HEK293 (cell line): Measurements from ENCODE around the gene KAT2B.

Experiments
- MEIS1 ChIP-seq: sonication (generic); formaldehyde crosslinking; IDR thresholded peaks from 2 replicates; pipeline ENCODE4 v1.8.1; 2022; ENCODE audit warnings: missing genetic modification reagents, mild to moderate bottlenecking, borderline replicate concordance
- PBX3 ChIP-seq: sonication (generic); formaldehyde crosslinking; IDR thresholded peaks from 2 replicates; pipeline ENCODE4 v1.8.1; 2022; ENCODE audit warnings: mild to moderate bottlenecking, moderate library complexity, missing genetic modification reagents
- PRDM10 ChIP-seq: fragments of 450-650 bp; formaldehyde crosslinking; IDR thresholded peaks from 2 replicates; pipeline ENCODE4 v1.5.1; 2016; ENCODE audit warnings: missing biosample characterization, missing genetic modification characterization
- RBAK ChIP-seq: fragments of 450-650 bp; formaldehyde crosslinking; IDR thresholded peaks from 2 replicates; pipeline ENCODE4 v1.5.1; 2016; ENCODE audit warnings: missing biosample characterization, missing genetic modification characterization
- SCRT1 ChIP-seq: fragments of 450-650 bp; formaldehyde crosslinking; IDR thresholded peaks from 2 replicates; pipeline ENCODE4 v1.5.1; 2016; ENCODE audit warnings: missing biosample characterization, missing genetic modification characterization, borderline replicate concordance
- ZBTB20 ChIP-seq: fragments of 450-650 bp; formaldehyde crosslinking; IDR thresholded peaks from 2 replicates; pipeline ENCODE4 v1.5.1; 2016; ENCODE audit warnings: missing biosample characterization, missing genetic modification characterization
- ZEB2 ChIP-seq: fragments of 450-650 bp; formaldehyde crosslinking; IDR thresholded peaks from 2 replicates; pipeline ENCODE4 v1.5.1; 2016; ENCODE audit warnings: missing biosample characterization, missing genetic modification characterization
- ZNF138 ChIP-seq: fragments of 450-650 bp; formaldehyde crosslinking; IDR thresholded peaks from 2 replicates; pipeline ENCODE4 v1.5.1; 2016; ENCODE audit warnings: missing biosample characterization, missing genetic modification characterization, borderline replicate concordance
- ZNF174 ChIP-seq: fragments of 450-650 bp; formaldehyde crosslinking; IDR thresholded peaks from 2 replicates; pipeline ENCODE4 v1.5.0; 2017; ENCODE audit warnings: missing biosample characterization, mild to moderate bottlenecking, missing genetic modification characterization
- ZNF214 ChIP-seq: fragments of 450-650 bp; formaldehyde crosslinking; IDR thresholded peaks from 2 replicates; pipeline ENCODE4 v1.5.1; 2017; ENCODE audit warnings: missing biosample characterization, mild to moderate bottlenecking, missing genetic modification characterization, borderline replicate concordance
- ZNF274 ChIP-seq, 2 experiments: fragments of 200-500 bp in 1 of 2; fragments of 450-650 bp in 1 of 2; sonication (Bioruptor generic) in 1 of 2; formaldehyde crosslinking in 1 of 2; IDR thresholded peaks; 2 replicates each; pipeline versions ENCODE4 v1.5.1 to v1.6.1; 2014 to 2016; ENCODE audit warnings: borderline replicate concordance in 1 of 2, inconsistent platforms in 1 of 2, low read length in 1 of 2, missing biosample characterization in 1 of 2, missing genetic modification characterization in 1 of 2
- ZNF324 ChIP-seq: fragments of 450-650 bp; formaldehyde crosslinking; IDR thresholded peaks from 2 replicates; pipeline ENCODE4 v1.5.1; 2016; ENCODE audit warnings: missing biosample characterization, missing genetic modification characterization
- ZNF354C ChIP-seq: fragments of 450-650 bp; formaldehyde crosslinking; IDR thresholded peaks from 2 replicates; pipeline ENCODE4 v1.5.1; 2016; ENCODE audit warnings: missing biosample characterization, missing genetic modification characterization, low read depth, borderline replicate concordance
- ZNF37A ChIP-seq: fragments of 450-650 bp; IDR thresholded peaks from 2 replicates; pipeline ENCODE4 v1.5.1; 2018; ENCODE audit warnings: missing biosample characterization, missing genetic modification characterization
- ZNF404 ChIP-seq: fragments of 450-650 bp; formaldehyde crosslinking; IDR thresholded peaks from 2 replicates; pipeline ENCODE4 v1.5.1; 2017; ENCODE audit warnings: missing biosample characterization, missing genetic modification characterization
- ZNF488 ChIP-seq: fragments of 450-650 bp; formaldehyde crosslinking; IDR thresholded peaks from 2 replicates; pipeline ENCODE4 v1.5.1; 2016; ENCODE audit warnings: missing biosample characterization, missing genetic modification characterization
- ZNF514 ChIP-seq: fragments of 450-650 bp; formaldehyde crosslinking; IDR thresholded peaks from 2 replicates; pipeline ENCODE4 v1.5.1; 2016; ENCODE audit warnings: missing biosample characterization, missing genetic modification characterization
- ZNF677 ChIP-seq: fragments of 450-650 bp; IDR thresholded peaks from 2 replicates; pipeline ENCODE4 v1.5.0; 2018; ENCODE audit warnings: missing biosample characterization, mild to moderate bottlenecking, missing genetic modification characterization, moderate library complexity
- ZNF692 ChIP-seq: fragments of 450-650 bp; formaldehyde crosslinking; IDR thresholded peaks from 2 replicates; pipeline ENCODE4 v1.5.1; 2016; ENCODE audit warnings: missing biosample characterization, missing genetic modification characterization
- ZSCAN16 ChIP-seq: fragments of 450-650 bp; formaldehyde crosslinking; IDR thresholded peaks from 2 replicates; pipeline ENCODE4 v1.5.1; 2016; ENCODE audit warnings: missing biosample characterization, missing genetic modification characterization
- ZXDB ChIP-seq: fragments of 450-650 bp; formaldehyde crosslinking; IDR thresholded peaks from 2 replicates; pipeline ENCODE4 v1.5.1; 2016; ENCODE audit warnings: missing biosample characterization, missing genetic modification characterization
- TF ChIP-seq, protein P1 (sequence below): fragments of 450-650 bp; formaldehyde crosslinking; IDR thresholded peaks from 2 replicates; pipeline ENCODE4 v1.5.1; 2016; ENCODE audit warnings: missing biosample characterization, missing genetic modification characterization
- TF ChIP-seq, protein P2 (sequence below): fragments of 450-650 bp; formaldehyde crosslinking; conservative IDR thresholded peaks from 2 replicates; pipeline ENCODE4 v1.5.1; 2016; ENCODE audit warnings: low read depth, missing biosample characterization, missing genetic modification characterization

The KAT2B gene

GRCh38 chr3:20039765-20040547, at the start of gene KAT2B (continued):
- TF ChIP-seq ZNF488 (tag by site-specific recombination): no peak
- no peak for TF ChIP-seq RBAK
- no peak for TF ChIP-seq MEIS1 (CRISPR knock-in tag)
- TF ChIP-seq ZNF174 (tag by site-specific recombination): no peak
- TF ChIP-seq, protein P1, sequence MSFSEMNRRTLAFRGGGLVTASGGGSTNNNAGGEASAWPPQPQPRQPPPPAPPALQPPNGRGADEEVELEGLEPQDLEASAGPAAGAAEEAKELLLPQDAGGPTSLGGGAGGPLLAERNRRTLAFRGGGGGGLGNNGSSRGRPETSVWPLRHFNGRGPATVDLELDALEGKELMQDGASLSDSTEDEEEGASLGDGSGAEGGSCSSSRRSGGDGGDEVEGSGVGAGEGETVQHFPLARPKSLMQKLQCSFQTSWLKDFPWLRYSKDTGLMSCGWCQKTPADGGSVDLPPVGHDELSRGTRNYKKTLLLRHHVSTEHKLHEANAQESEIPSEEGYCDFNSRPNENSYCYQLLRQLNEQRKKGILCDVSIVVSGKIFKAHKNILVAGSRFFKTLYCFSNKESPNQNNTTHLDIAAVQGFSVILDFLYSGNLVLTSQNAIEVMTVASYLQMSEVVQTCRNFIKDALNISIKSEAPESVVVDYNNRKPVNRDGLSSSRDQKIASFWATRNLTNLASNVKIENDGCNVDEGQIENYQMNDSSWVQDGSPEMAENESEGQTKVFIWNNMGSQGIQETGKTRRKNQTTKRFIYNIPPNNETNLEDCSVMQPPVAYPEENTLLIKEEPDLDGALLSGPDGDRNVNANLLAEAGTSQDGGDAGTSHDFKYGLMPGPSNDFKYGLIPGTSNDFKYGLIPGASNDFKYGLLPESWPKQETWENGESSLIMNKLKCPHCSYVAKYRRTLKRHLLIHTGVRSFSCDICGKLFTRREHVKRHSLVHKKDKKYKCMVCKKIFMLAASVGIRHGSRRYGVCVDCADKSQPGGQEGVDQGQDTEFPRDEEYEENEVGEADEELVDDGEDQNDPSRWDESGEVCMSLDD (tag by site-specific recombination): peak; percentile 96
- TF ChIP-seq ZNF354C (tag by site-specific recombination): no peak
- peak; percentile 76 for TF ChIP-seq ZXDB (tag by site-specific recombination)
- no peak for TF ChIP-seq SCRT1 (tag by site-specific recombination)
- no peak for TF ChIP-seq ZNF404 (tag by site-specific recombination)
- TF ChIP-seq, protein P2, sequence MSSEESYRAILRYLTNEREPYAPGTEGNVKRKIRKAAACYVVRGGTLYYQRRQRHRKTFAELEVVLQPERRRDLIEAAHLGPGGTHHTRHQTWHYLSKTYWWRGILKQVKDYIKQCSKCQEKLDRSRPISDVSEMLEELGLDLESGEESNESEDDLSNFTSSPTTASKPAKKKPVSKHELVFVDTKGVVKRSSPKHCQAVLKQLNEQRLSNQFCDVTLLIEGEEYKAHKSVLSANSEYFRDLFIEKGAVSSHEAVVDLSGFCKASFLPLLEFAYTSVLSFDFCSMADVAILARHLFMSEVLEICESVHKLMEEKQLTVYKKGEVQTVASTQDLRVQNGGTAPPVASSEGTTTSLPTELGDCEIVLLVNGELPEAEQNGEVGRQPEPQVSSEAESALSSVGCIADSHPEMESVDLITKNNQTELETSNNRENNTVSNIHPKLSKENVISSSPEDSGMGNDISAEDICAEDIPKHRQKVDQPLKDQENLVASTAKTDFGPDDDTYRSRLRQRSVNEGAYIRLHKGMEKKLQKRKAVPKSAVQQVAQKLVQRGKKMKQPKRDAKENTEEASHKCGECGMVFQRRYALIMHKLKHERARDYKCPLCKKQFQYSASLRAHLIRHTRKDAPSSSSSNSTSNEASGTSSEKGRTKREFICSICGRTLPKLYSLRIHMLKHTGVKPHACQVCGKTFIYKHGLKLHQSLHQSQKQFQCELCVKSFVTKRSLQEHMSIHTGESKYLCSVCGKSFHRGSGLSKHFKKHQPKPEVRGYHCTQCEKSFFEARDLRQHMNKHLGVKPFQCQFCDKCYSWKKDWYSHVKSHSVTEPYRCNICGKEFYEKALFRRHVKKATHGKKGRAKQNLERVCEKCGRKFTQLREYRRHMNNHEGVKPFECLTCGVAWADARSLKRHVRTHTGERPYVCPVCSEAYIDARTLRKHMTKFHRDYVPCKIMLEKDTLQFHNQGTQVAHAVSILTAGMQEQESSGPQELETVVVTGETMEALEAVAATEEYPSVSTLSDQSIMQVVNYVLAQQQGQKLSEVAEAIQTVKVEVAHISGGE (tag by site-specific recombination): peak; percentile 58
- TF ChIP-seq ZSCAN16 (tag by site-specific recombination): 0 out of 2 replicates have a peak, but pooled peaks have one; percentile 35
- peak; percentile 90 for TF ChIP-seq ZEB2 (tag by site-specific recombination)
- TF ChIP-seq ZNF677 (tag by site-specific recombination): 0 out of 2 replicates have a peak, but pooled peaks have one; percentile 28
- TF ChIP-seq ZNF214 (tag by site-specific recombination): no peak
- peak; percentile 67 for TF ChIP-seq ZNF692 (tag by site-specific recombination)
- no peak for TF ChIP-seq ZNF514
- TF ChIP-seq ZNF274 (IDR thresholded peaks at IDR 0.05; ENCODE audit: low read length): no peak
- no peak for TF ChIP-seq ZNF274 (tag by site-specific recombination; IDR thresholded peaks at IDR 0.05; ENCODE audit: borderline replicate concordance)
- TF ChIP-seq ZBTB20 (tag by site-specific recombination): peak; percentile 98
- TF ChIP-seq PRDM10 (tag by site-specific recombination): peak; percentile 81
- TF ChIP-seq ZNF138 (tag by site-specific recombination): no peak
- TF ChIP-seq ZNF37A (tag by site-specific recombination): no peak
- no peak for TF ChIP-seq PBX3 (CRISPR knock-in tag)
- peak; percentile 81; the same call in 1 of the 2 replicates for TF ChIP-seq ZNF324 (tag by site-specific recombination)
